Activated T-cell treated with anti-CD3 and anti-CD28 coated beads, Interleukin-2, amount 50 U/mL, for 24 hours (primary cell): ENCODE data around the gene OR56B4.
"Not testable (repeated sequence)": the region's sequence is repeated elsewhere in the genome, so short reads cannot be mapped to it uniquely, and the experiment has no call there.

Source experiments
- DNase-seq: peaks from one replicate; pipeline ENCODE4 v3.0.0-alpha.2; 2020
- H3K27ac Mint-ChIP-seq: 2 replicates; pipeline ENCODE4 v1.8.0; 2020; ENCODE audit warnings: mild to moderate bottlenecking, mixed read lengths
- H3K27me3 Mint-ChIP-seq: 2 replicates; pipeline ENCODE4 v1.8.0; 2020; ENCODE audit warnings: mixed read lengths
- H3K36me3 Mint-ChIP-seq: 2 replicates; pipeline ENCODE4 v1.8.0; 2020; ENCODE audit warnings: low read depth, mixed read lengths
- H3K4me1 Mint-ChIP-seq: 2 replicates; pipeline ENCODE4 v1.8.0; 2020; ENCODE audit warnings: low read depth, mixed read lengths
- H3K4me3 Mint-ChIP-seq: 2 replicates; pipeline ENCODE4 v1.8.0; 2020; ENCODE audit warnings: mild to moderate bottlenecking, moderate library complexity, mixed read lengths
- H3K9me3 Mint-ChIP-seq: 2 replicates; pipeline ENCODE4 v1.8.0; 2020; ENCODE audit warnings: mixed read lengths

OR56B4 gene, protein sequence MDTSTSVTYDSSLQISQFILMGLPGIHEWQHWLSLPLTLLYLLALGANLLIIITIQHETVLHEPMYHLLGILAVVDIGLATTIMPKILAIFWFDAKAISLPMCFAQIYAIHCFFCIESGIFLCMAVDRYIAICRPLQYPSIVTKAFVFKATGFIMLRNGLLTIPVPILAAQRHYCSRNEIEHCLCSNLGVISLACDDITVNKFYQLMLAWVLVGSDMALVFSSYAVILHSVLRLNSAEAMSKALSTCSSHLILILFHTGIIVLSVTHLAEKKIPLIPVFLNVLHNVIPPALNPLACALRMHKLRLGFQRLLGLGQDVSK

DNA sequence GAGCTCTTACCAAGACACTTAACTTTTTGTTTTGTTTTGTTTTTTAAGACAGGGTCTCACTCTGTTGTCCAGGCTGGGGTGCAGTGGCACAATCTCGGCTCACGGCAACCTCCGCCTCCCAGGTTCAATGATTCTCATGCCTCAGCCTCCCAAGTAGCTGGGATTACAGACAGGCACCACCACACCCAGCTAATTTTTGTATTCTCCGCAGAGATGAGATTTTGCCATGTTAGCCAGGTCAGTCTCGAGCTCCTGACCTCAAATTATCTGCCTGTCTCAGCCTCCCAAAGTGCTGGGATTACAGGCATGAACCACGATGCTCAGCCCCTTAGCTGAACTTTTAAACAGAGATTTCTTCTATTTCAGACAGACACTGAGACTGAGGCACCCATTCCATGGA lies at the start of gene OR56B4:
TSS of gene OR56B4 (plus strand) at position 301 of the 400 bp plus-strand sequence. CDS start at position 396, 95 bp downstream.
- peaks cover 16% of the 10 kb centered on the region for H3K27me3 Mint-ChIP-seq
- not testable (repeated sequence) for H3K4me3 Mint-ChIP-seq, H3K9me3 Mint-ChIP-seq, H3K36me3 Mint-ChIP-seq, H3K4me1 Mint-ChIP-seq, DNase-seq, H3K27ac Mint-ChIP-seq

DNA sequence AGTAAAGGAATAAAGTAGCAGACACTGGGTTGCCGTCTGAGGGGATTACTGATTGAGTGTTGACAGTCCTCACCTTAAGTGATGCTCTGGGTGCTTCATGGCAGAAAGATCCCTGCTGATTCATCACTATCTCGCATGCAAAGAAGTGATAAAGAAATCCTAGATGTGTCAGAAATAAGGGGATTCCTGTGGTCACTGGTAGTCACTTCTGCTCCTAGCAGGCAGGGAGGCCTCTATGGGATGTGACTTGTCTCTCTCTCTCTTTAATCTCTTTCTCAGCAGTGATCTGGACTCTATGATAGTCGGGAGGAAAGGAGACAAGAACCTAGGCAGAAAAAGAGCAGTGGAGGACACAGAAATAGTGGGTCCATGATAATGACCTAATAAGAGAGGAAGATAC lies 46.0 kb upstream of the OR56B4 start:
- no peak overlapping the region for H3K27ac Mint-ChIP-seq
- no peak for DNase-seq
- no peaks in the 10 kb centered on the region for H3K4me1 Mint-ChIP-seq
- no peak overlapping the region for H3K4me3 Mint-ChIP-seq
- H3K27me3 Mint-ChIP-seq = peaks cover 14% of the 10 kb centered on the region
- H3K9me3 Mint-ChIP-seq = no peaks in the 10 kb centered on the region
- H3K36me3 Mint-ChIP-seq = no peaks in the 10 kb centered on the region

DNA sequence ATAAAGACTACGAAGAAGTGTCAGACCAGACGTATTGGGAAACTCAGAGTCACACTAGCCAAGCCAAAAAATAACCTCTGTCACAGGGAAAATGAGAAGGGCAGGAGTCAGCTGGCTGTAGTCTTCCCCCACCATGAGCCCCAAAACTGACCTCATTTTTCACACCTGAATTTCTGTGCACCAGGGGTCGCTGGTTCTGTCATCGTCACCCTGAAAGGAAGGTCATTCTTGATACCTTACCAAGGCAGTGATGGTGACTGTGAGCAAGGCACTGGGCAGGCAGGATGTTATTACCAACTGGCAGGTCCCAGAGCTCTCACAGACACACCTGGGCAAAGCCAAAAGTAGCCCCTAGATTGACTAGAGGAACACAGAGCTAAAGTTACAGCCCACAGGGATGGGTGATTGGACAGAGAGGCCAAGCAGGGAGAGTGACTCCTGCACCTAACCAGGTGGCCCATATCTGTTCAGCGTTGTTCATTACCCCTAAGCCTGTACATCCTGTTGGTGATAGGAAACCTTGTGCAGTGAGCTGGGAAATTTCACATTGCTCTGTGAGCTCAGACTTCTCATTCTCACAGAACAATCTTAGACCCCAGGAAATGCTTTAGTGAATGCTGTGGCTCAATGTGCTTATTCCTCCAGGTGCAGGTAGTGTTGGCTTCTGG lies 44.7 kb upstream of the OR56B4 start:
- no peak for DNase-seq
- Mint-ChIP-seq H3K27me3 (peaks cover 12% of the 10 kb centered on the region), H3K4me3 (no peak overlapping the region), H3K9me3 (no peaks in the 10 kb centered on the region), H3K4me1 (no peaks in the 10 kb centered on the region), H3K27ac (no peak overlapping the region), H3K36me3 (no peaks in the 10 kb centered on the region)

GRCh38 chr11:6067502-6067901 lies 40.0 kb upstream of the OR56B4 start:
- H3K36me3 Mint-ChIP-seq = no peaks in the 10 kb centered on the region
- no peak for DNase-seq
- no peaks in the 10 kb centered on the region for H3K27me3 Mint-ChIP-seq
- no peak overlapping the region for H3K27ac Mint-ChIP-seq
- no peaks in the 10 kb centered on the region for H3K4me1 Mint-ChIP-seq
- H3K4me3 Mint-ChIP-seq = no peak overlapping the region
- H3K9me3 Mint-ChIP-seq = no peaks in the 10 kb centered on the region

GRCh38 chr11:6076443-6076842 lies 31.0 kb upstream of the OR56B4 start:
- not testable (repeated sequence) for H3K36me3 Mint-ChIP-seq, H3K4me3 Mint-ChIP-seq, H3K4me1 Mint-ChIP-seq, DNase-seq, H3K27ac Mint-ChIP-seq
- peaks cover 24% of the 10 kb centered on the region for H3K27me3 Mint-ChIP-seq
- H3K9me3 Mint-ChIP-seq = peaks cover 12% of the 10 kb centered on the region

GRCh38 chr11:6077723-6078122 lies 29.8 kb upstream of the OR56B4 start:
- Mint-ChIP-seq H3K9me3 (peaks cover 12% of the 10 kb centered on the region), H3K27ac (no peak overlapping the region), H3K27me3 (peaks cover 24% of the 10 kb centered on the region), H3K36me3 (no peaks in the 10 kb centered on the region), H3K4me3 (no peak overlapping the region), H3K4me1 (no peaks in the 10 kb centered on the region)
- no peak for DNase-seq

DNA sequence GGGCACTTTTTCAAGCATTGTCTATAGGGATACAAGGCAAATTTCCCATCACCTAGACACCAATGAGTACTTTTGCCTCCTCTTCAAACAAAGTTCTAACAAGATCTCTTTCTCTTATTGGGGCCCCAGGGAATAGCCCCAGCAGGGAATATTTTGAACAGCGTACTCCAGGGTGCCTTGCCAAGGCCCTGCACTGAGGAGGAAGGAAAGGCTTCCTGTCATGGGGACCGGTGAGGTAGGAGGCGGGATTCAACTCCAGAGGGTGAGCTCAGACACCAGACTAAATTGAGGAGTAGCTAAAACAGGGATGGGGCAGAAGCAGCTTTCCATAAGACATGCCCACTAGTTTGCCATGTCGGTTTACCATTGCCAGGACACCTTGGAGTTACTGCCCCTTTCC lies 28.0 kb upstream of the OR56B4 start:
- no peaks in the 10 kb centered on the region for H3K4me1 Mint-ChIP-seq
- no peaks in the 10 kb centered on the region for H3K36me3 Mint-ChIP-seq
- DNase-seq = no peak
- H3K9me3 Mint-ChIP-seq = peaks cover 12% of the 10 kb centered on the region
- H3K4me3 Mint-ChIP-seq = no peak overlapping the region
- peaks cover 16% of the 10 kb centered on the region for H3K27me3 Mint-ChIP-seq
- no peak overlapping the region for H3K27ac Mint-ChIP-seq

GRCh38 chr11:6083129-6083528 lies 24.4 kb upstream of the OR56B4 start:
- H3K36me3 Mint-ChIP-seq = no peaks in the 10 kb centered on the region
- DNase-seq = no peak
- H3K4me1 Mint-ChIP-seq = no peaks in the 10 kb centered on the region
- peaks cover 15% of the 10 kb centered on the region for H3K27me3 Mint-ChIP-seq
- H3K4me3 Mint-ChIP-seq = no peak overlapping the region
- no peak overlapping the region for H3K27ac Mint-ChIP-seq
- H3K9me3 Mint-ChIP-seq = peaks cover 2% of the 10 kb centered on the region

DNA sequence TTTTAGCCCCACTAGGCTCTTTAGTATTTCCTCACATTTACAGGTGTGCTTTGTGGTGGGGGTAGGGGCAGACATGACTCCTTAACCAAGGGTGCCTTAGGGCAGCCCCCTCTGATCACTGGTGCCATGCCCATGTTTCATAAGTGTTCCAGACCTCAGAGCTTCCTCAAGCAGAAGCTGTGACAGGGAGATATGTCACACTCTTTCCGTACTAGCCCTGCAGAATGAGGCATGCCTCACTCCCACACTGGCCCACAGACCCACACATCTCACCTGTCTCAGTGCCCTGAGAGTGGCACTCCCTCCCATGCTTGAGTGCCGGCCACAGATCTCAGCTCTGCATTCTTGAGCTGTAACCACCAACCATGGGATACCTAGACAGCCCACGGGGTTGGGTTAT lies 22.9 kb upstream of the OR56B4 start:
- no peak for DNase-seq
- Mint-ChIP-seq H3K27me3 (peaks cover 5% of the 10 kb centered on the region), H3K4me3 (no peak overlapping the region), H3K27ac (no peak overlapping the region), H3K4me1 (no peaks in the 10 kb centered on the region), H3K36me3 (no peaks in the 10 kb centered on the region), H3K9me3 (peaks cover 2% of the 10 kb centered on the region)

GRCh38 chr11:6094186-6094585 lies 13.3 kb upstream of the OR56B4 start:
- Mint-ChIP-seq H3K4me3 (no peak overlapping the region), H3K4me1 (peaks cover 9% of the 10 kb centered on the region), H3K27me3 (peaks cover 6% of the 10 kb centered on the region), H3K27ac (no peak overlapping the region), H3K36me3 (no peaks in the 10 kb centered on the region), H3K9me3 (no peaks in the 10 kb centered on the region)
- DNase-seq = no peak

DNA sequence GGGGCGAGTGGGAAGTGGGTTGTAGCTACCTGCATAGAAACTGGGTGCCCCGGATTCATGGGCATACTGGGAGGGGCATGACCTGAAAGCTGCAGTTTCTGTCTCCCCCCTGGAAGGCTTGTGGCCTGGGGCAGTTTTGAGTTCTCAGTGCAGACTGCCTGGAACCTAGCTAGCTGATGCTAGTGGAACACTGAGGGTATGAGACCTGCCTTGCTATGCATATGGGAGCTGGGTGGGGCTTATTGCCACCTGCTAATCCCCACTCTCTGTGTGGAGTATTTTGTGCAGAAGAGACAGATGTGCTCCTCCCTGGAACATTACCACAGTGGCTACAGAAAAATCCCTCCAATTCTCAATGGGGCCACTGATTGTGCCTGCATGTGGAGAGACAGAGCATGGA lies 11.7 kb upstream of the OR56B4 start:
- Mint-ChIP-seq H3K36me3 (no peaks in the 10 kb centered on the region), H3K27me3 (peaks cover 6% of the 10 kb centered on the region), H3K27ac (no peak overlapping the region), H3K4me1 (peaks cover 12% of the 10 kb centered on the region), H3K9me3 (no peaks in the 10 kb centered on the region), H3K4me3 (no peak overlapping the region)
- DNase-seq = no peak

DNA sequence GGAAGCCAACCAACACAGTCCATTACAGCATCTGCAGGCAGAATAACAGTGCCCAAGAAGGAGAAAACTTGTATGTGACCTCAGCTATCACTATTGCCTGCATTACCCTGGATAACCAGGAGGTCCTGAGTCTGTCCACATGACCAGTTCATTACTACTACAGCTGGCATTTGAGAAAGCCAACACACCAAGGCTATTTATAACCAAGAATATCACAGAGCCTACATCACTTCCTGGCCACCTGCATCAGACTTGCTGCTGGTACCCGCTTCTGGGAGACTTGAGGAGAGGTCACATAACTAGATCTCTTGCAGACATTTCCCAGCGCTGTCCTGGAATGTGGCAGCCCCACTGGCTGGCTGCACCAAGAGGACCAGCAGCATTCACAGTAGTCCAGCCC lies 11.1 kb upstream of the OR56B4 start:
- Mint-ChIP-seq H3K27ac (no peak overlapping the region), H3K9me3 (no peaks in the 10 kb centered on the region), H3K27me3 (peaks cover 6% of the 10 kb centered on the region), H3K4me3 (no peak overlapping the region), H3K36me3 (no peaks in the 10 kb centered on the region), H3K4me1 (peaks cover 12% of the 10 kb centered on the region)
- DNase-seq = no peak

DNA sequence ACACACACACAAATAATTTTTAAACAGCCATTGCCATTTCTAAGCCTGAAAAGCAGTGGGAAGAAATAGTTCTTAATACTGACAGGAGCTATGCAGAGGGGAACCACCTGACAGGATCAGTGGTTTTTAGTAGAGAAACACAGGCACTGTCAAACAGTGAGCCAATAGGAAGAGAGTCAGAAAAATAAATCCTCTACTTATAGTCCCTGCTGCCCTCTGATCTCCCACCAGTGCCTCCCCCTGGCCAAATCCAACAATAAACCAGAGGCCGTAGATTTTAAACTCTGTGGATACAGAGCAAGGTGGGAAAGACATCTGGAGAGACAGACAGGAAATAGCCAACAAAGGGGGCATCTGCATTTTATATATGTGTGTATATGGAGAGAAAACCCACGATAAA lies 7.9 kb upstream of the OR56B4 start:
- Mint-ChIP-seq H3K27me3 (peaks cover 5% of the 10 kb centered on the region), H3K9me3 (no peaks in the 10 kb centered on the region), H3K4me3 (no peak overlapping the region), H3K4me1 (peaks cover 6% of the 10 kb centered on the region), H3K27ac (no peak overlapping the region), H3K36me3 (no peaks in the 10 kb centered on the region)
- DNase-seq = no peak

DNA sequence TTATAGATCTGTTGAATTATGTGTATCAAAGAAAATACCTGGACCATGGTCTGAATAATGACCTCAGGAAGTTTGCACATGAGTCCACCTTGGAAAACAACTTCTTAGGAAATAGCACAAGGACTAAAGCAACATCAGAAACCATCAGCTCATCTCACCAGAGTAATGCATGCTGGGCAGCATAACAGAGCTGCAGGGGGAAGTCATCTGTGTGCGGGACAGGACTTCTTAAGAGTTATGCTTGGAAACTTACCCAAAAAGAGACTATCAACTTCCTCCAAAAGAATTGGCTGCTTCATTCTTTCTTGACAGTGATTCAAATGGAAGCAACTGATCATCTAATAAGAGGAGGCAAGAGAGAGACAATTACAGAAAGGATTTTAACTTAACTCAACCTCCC lies 2.5 kb downstream of the OR56B4 start:
- Mint-ChIP-seq H3K4me3 (no peak overlapping the region), H3K9me3 (no peaks in the 10 kb centered on the region), H3K27me3 (peaks cover 15% of the 10 kb centered on the region), H3K27ac (no peak overlapping the region), H3K4me1 (no peaks in the 10 kb centered on the region), H3K36me3 (no peaks in the 10 kb centered on the region)
- DNase-seq = no peak

- DNase-seq = no peak
- H3K9me3 Mint-ChIP-seq = no peaks in the 10 kb centered on the region
- H3K4me1 Mint-ChIP-seq = no peaks in the 10 kb centered on the region
- no peak overlapping the region for H3K27ac Mint-ChIP-seq
- H3K36me3 Mint-ChIP-seq = no peaks in the 10 kb centered on the region
- peaks cover 15% of the 10 kb centered on the region for H3K27me3 Mint-ChIP-seq
- H3K4me3 Mint-ChIP-seq = no peak overlapping the region
These were observed 4.2 kb downstream of the OR56B4 start for GRCh38 chr11:6111673-6112072.
